Measurements from ENCODE around the gene CRYBG1. TPM values are rescaled to one million over a fixed set of nuclear protein-coding genes. Genes with fewer than 3 reads are reported as not detected.

The CRYBG1 gene
- total and polyA plus RNA-seq, 2 donors (not counting 3 experiments of a cell fraction or from before 2014, with no cell fraction given) = 4.1 to 30.1 TPM

DNA sequence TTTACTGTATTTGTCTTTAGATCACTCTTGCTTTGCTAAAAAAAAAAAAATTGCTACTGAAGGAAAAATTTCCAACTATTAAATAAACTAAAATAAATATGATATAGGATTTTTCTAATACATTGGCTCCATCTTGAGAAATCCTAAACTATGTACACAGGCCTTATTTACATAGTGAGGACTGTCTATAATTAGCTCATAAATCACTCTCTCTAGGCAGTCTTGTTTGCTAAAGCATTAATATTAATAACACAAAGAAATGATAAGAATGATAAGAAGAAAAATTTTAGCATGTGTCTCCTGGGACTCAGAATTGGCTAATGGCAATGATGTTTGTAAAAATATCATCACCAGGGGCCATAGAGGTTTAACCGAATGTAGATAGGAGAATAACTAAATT is 13.3 kb upstream of the CRYBG1 start:
- Histone ChIP-seq H4K20me1 (replicated peaks; ENCODE audit: control insufficient read depth, extremely low read depth, insufficient read depth, low read length) (no peaks in the 10 kb centered on the region), H3K79me2 (ENCODE audit: control insufficient read depth, insufficient read depth, low read length) (no peaks in the 10 kb centered on the region), H3K4me1 (ENCODE audit: control insufficient read depth, extremely low read depth, insufficient read depth, low read length) (no peaks in the 10 kb centered on the region), H3K36me3 (ENCODE audit: control insufficient read depth in 2 of 2, extremely low read depth in 1 of 2, insufficient read depth in 2 of 2, low read length in 2 of 2) (no peaks in the 10 kb centered on the region), H3K9me3 (replicated peaks; ENCODE audit: control insufficient read depth, insufficient read depth, low read length) (no peaks in the 10 kb centered on the region), H3K4me2 (ENCODE audit: insufficient read depth, low read length) (no peak overlapping the region), H3K9me1 (replicated peaks; ENCODE audit: control insufficient read depth, extremely low read depth, insufficient read depth, low read length) (no peaks in the 10 kb centered on the region), H3K4me3 (replicated peaks in 1 of 3; ENCODE audit: insufficient read depth in 1 of 3, low read depth in 1 of 3, low read length in 3 of 3) (no peak overlapping the region), H3K9ac (replicated peaks; ENCODE audit: extremely low read depth, insufficient read depth, low read length) (no peak overlapping the region), H3K27ac (ENCODE audit: insufficient read depth, low read depth, low read length) (no peak overlapping the region), H2AFZ (ENCODE audit: low read depth, low read length) (no peak overlapping the region), H3K27me3 (ENCODE audit: control insufficient read depth in 2 of 2, insufficient read depth in 2 of 2, low read length in 2 of 2) (peaks cover 2 to 4% of the 10 kb centered on the region in 2 experiments)
- intact Hi-C loops (cut with micrococcal nuclease) (no loop called here), dilution Hi-C loops (cut with MboI; ENCODE audit: extremely low pct_ligation_motif_present, low sequenced_read_pairs) (no loop called here)
- DNase-seq (ENCODE audit: low read depth, low spot score) (no peak), FAIRE-seq (no peak)
- no peak for TF ChIP-seq MYC (IDR thresholded peaks at IDR 0.05; ENCODE audit: low read depth, low read length)
- TF ChIP-seq EZH2 (IDR thresholded peaks at IDR 0.05; ENCODE audit: borderline replicate concordance, low read depth, low read length, severe bottlenecking) = no peak
- TF ChIP-seq, protein P1, sequence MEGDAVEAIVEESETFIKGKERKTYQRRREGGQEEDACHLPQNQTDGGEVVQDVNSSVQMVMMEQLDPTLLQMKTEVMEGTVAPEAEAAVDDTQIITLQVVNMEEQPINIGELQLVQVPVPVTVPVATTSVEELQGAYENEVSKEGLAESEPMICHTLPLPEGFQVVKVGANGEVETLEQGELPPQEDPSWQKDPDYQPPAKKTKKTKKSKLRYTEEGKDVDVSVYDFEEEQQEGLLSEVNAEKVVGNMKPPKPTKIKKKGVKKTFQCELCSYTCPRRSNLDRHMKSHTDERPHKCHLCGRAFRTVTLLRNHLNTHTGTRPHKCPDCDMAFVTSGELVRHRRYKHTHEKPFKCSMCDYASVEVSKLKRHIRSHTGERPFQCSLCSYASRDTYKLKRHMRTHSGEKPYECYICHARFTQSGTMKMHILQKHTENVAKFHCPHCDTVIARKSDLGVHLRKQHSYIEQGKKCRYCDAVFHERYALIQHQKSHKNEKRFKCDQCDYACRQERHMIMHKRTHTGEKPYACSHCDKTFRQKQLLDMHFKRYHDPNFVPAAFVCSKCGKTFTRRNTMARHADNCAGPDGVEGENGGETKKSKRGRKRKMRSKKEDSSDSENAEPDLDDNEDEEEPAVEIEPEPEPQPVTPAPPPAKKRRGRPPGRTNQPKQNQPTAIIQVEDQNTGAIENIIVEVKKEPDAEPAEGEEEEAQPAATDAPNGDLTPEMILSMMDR (IDR thresholded peaks at IDR 0.05; ENCODE audit: extremely low read depth in 1 of 2, insufficient read depth in 1 of 2, low read depth in 1 of 2, low read length in 2 of 2) = no peak
- POLR2A ChIA-PET = interaction anchor here (0.6 kb wide), 1 partner anchor 12 kb away, joined by 3 read pairs; no protein-coding TSS in a partner anchor
- no TSS peak for BruUV-seq (replicated peaks)
- CTCF ChIA-PET = interaction anchor here (1.3 to 5.5 kb wide), 6 partner anchors 8 to 632 kb away, joined by 3 to 32 read pairs (median 10); partner anchors contain the start of gene CRYBG1

DNA sequence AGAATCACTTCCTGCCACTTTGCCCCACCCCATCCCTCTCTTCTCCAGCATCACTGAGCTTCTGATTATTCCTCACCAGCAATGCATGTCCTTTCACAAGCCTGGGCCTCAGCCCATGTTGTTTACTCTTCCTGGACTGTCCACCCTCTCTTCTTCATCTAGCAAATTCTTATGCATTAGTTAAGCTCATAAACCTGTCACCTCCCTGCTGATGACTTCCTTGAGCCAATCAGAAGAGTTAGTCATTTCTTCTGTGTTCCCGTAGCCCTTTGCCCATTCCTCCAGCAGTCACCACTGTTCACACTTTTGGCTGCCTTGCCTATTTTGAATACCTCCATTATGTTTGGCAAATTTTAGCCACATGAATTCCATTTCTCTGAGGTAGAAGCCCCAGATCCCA is 4.1 kb upstream of the CRYBG1 start:
- FAIRE-seq = no peak
- no peaks in the 10 kb centered on the region for H3K9me1 ChIP-seq (replicated peaks; ENCODE audit: control insufficient read depth, extremely low read depth, insufficient read depth, low read length)
- H3K4me3 ChIP-seq (replicated peaks in 1 of 3; ENCODE audit: insufficient read depth in 1 of 3, low read depth in 1 of 3, low read length in 3 of 3) = no peak overlapping the region
- H3K9ac ChIP-seq (replicated peaks; ENCODE audit: extremely low read depth, insufficient read depth, low read length) = no peak overlapping the region
- intact Hi-C loops (cut with micrococcal nuclease) (no loop called here), dilution Hi-C loops (cut with MboI; ENCODE audit: extremely low pct_ligation_motif_present, low sequenced_read_pairs) (no loop called here)
- CTCF ChIA-PET = interaction anchor here (0.9 to 2.4 kb wide), 4 partner anchors 8 to 25 kb away, joined by 3 to 9 read pairs (median 3); no protein-coding TSS in a partner anchor
- TF ChIP-seq, protein P1 (IDR thresholded peaks at IDR 0.05; ENCODE audit: extremely low read depth in 1 of 2, insufficient read depth in 1 of 2, low read depth in 1 of 2, low read length in 2 of 2) = no peak
- TF ChIP-seq POLR2AphosphoS5 (IDR thresholded peaks at IDR 0.05; ENCODE audit: insufficient read depth, low read depth, low read length) = no peak
- TF ChIP-seq JUN (IDR thresholded peaks at IDR 0.05; ENCODE audit: borderline replicate concordance, insufficient read depth, insufficient read length, low read depth) = no peak
- TF ChIP-seq POLR2A (IDR thresholded peaks at IDR 0.05; ENCODE audit: low read depth, low read length) = no peak
- TF ChIP-seq FOS (IDR thresholded peaks at IDR 0.05; ENCODE audit: borderline replicate concordance, insufficient read depth, low read length) = no peak
- no peak for TF ChIP-seq GATA2 (IDR thresholded peaks at IDR 0.05; ENCODE audit: insufficient read depth, insufficient read length, low read depth, low read length)
- no peak for TF ChIP-seq EZH2 (IDR thresholded peaks at IDR 0.05; ENCODE audit: borderline replicate concordance, low read depth, low read length, severe bottlenecking)
- TF ChIP-seq, protein P2, sequence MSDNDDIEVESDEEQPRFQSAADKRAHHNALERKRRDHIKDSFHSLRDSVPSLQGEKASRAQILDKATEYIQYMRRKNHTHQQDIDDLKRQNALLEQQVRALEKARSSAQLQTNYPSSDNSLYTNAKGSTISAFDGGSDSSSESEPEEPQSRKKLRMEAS (IDR thresholded peaks at IDR 0.05; ENCODE audit: insufficient read depth, insufficient read length) = no peak
- no peaks in the 10 kb centered on the region for H3K9me3 ChIP-seq (replicated peaks; ENCODE audit: control insufficient read depth, insufficient read depth, low read length)
- DNase-seq (ENCODE audit: low read depth, low spot score) = no peak
- H3K4me2 ChIP-seq (ENCODE audit: insufficient read depth, low read length) = no peak overlapping the region
- H3K27ac ChIP-seq (ENCODE audit: insufficient read depth, low read depth, low read length) = no peak overlapping the region
- peaks cover 7% of the 10 kb centered on the region for H3K4me1 ChIP-seq (ENCODE audit: control insufficient read depth, extremely low read depth, insufficient read depth, low read length)
- POLR2A ChIA-PET = no interaction called here
- no peak overlapping the region for H2AFZ ChIP-seq (ENCODE audit: low read depth, low read length)
- BruUV-seq (replicated peaks) = no TSS peak
- no peaks in the 10 kb centered on the region for H4K20me1 ChIP-seq (replicated peaks; ENCODE audit: control insufficient read depth, extremely low read depth, insufficient read depth, low read length)
- H3K36me3 ChIP-seq (ENCODE audit: control insufficient read depth in 2 of 2, extremely low read depth in 1 of 2, insufficient read depth in 2 of 2, low read length in 2 of 2) = no peaks in the 10 kb centered on the region
- H3K27me3 ChIP-seq (ENCODE audit: control insufficient read depth in 2 of 2, insufficient read depth in 2 of 2, low read length in 2 of 2) = peaks cover 12 to 22% of the 10 kb centered on the region in 2 experiments
- H3K79me2 ChIP-seq (ENCODE audit: control insufficient read depth, insufficient read depth, low read length) = no peaks in the 10 kb centered on the region
